AG08396 (cell line): ENCODE results near the gene ADGRL1.
"Not testable (repeated sequence)": the region's sequence is repeated elsewhere in the genome, so short reads cannot be mapped to it uniquely, and the experiment has no call there.

Experiments used
- DNase-seq: peaks from one replicate; pipeline ENCODE4 v3.0.0; 2012; ENCODE audit warnings: low spot score, mixed read lengths

ADGRL1 gene

GRCh38 chr19:14189415-14189814 is 16.6 kb downstream of the ADGRL1 start:
- DNase-seq = no peak

GRCh38 chr19:14188086-14188485 is 17.9 kb downstream of the ADGRL1 start:
- DNase-seq = not testable (repeated sequence)

GRCh38 chr19:14187561-14187960 is 18.4 kb downstream of the ADGRL1 start:
- no peak for DNase-seq

- not testable (repeated sequence) for DNase-seq
Observed at GRCh38 chr19:14186684-14187083, 19.3 kb downstream of the ADGRL1 start.

GRCh38 chr19:14185691-14186090 is 20.3 kb downstream of the ADGRL1 start:
- DNase-seq = not testable (repeated sequence)

- DNase-seq = no peak
Observed at GRCh38 chr19:14185158-14185557, 20.8 kb downstream of the ADGRL1 start.

- DNase-seq = no peak
Observed at GRCh38 chr19:14183741-14184350, 22.1 kb downstream of the ADGRL1 start.

- peak; percentile 11 for DNase-seq
Observed at GRCh38 chr19:14182476-14182875, 23.5 kb downstream of the ADGRL1 start.

GRCh38 chr19:14181906-14182305 is 24.1 kb downstream of the ADGRL1 start:
- peak; percentile 7 for DNase-seq

- not testable (repeated sequence) for DNase-seq
Observed at GRCh38 chr19:14181199-14181598, 24.8 kb downstream of the ADGRL1 start.

GRCh38 chr19:14177496-14178074 is 28.4 kb downstream of the ADGRL1 start:
- DNase-seq = no peak

- no peak for DNase-seq
Observed at GRCh38 chr19:14175351-14175792, 30.6 kb downstream of the ADGRL1 start.

GRCh38 chr19:14174883-14175282 is 31.1 kb downstream of the ADGRL1 start:
- DNase-seq = no peak

- no peak for DNase-seq
Observed at GRCh38 chr19:14168993-14169392, 37.0 kb downstream of the ADGRL1 start.

- no peak for DNase-seq
Observed at GRCh38 chr19:14168259-14168972, 37.6 kb downstream of the ADGRL1 start.

GRCh38 chr19:14167576-14168138 is 38.3 kb downstream of the ADGRL1 start:
- no peak for DNase-seq

- no peak for DNase-seq
Observed at GRCh38 chr19:14166999-14167575, 38.9 kb downstream of the ADGRL1 start.

- DNase-seq = no peak
Observed at GRCh38 chr19:14165990-14166830, 39.8 kb downstream of the ADGRL1 start.

- no peak for DNase-seq
Observed at GRCh38 chr19:14164724-14165493, 41.1 kb downstream of the ADGRL1 start.

- no peak for DNase-seq
Observed at GRCh38 chr19:14164082-14164481, 41.9 kb downstream of the ADGRL1 start.

GRCh38 chr19:14162871-14163297 is 43.1 kb downstream of the ADGRL1 start:
- DNase-seq = no peak
